Fibroblast of the aortic adventitia (primary cell): ENCODE data around the gene SPNS3. TPM values are rescaled to one million over a fixed set of nuclear protein-coding genes. Genes with fewer than 3 reads are reported as not detected.

Experiments
- DNase-seq: peaks from one replicate; pipeline ENCODE4 v3.0.0-alpha.2; 2010; ENCODE audit warnings: low read depth
- H3K4me3 ChIP-seq: 2 replicates; pipeline ENCODE4 v1.5.1; 2011; ENCODE audit warnings: low read depth, mild to moderate bottlenecking, control low read depth, low read length, moderate library complexity
- total RNA-seq: library from RNA; depleted of rRNA; stranded (reverse); fragments of >200 nt; gene quantifications from 2 replicates; pipeline ENCODE4 v1.2.3, GENCODE V29; 2012; ENCODE audit warnings: low replicate concordance
- TF ChIP-seq, protein P1 (sequence below): IDR thresholded peaks from 2 replicates; pipeline ENCODE4 v1.5.1; 2011; ENCODE audit warnings: mild to moderate bottlenecking, low read length, control low read depth, inconsistent platforms; ENCODE audit not compliant: insufficient read depth

Gene SPNS3
- total RNA-seq, 1 donor, result not detected

DNA sequence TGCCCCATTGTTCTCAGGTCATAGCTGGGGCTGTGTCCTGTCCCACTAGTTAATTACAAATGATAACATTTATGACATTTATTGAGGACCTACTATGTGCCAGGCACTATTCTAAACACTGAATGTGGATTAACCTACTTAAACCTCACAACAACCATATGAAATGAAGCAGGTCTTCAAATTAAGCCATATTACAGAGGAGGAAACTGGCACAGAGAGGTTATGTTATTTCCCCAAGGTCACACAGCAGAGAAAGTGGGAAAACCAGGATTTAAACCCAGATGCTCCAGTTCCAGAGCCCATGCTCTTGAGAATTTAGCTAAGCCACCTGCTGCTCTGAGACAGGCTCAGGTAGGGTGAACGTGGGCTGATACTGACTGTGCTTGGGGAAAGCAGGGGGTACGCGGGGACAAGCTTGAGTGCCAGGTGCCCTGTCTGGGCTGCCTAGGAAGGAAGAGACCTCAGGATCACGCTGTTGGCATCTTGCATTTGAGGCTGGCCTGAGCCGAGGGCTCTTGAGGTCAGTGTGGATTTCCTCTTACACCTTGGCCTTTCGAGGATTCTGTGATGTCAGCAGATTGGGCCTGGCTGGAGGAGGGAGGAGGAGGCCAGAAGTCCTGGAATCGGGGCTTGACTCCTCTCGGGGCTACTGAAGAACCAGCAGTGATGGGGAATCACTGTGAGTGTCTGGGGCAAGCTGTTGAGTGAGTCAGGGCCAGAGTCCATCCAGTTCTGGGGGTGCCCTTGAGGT lies 73.8 kb downstream of the SPNS3 start:
- no peak for DNase-seq
- TF ChIP-seq, protein P1, sequence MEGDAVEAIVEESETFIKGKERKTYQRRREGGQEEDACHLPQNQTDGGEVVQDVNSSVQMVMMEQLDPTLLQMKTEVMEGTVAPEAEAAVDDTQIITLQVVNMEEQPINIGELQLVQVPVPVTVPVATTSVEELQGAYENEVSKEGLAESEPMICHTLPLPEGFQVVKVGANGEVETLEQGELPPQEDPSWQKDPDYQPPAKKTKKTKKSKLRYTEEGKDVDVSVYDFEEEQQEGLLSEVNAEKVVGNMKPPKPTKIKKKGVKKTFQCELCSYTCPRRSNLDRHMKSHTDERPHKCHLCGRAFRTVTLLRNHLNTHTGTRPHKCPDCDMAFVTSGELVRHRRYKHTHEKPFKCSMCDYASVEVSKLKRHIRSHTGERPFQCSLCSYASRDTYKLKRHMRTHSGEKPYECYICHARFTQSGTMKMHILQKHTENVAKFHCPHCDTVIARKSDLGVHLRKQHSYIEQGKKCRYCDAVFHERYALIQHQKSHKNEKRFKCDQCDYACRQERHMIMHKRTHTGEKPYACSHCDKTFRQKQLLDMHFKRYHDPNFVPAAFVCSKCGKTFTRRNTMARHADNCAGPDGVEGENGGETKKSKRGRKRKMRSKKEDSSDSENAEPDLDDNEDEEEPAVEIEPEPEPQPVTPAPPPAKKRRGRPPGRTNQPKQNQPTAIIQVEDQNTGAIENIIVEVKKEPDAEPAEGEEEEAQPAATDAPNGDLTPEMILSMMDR, result no peak

DNA sequence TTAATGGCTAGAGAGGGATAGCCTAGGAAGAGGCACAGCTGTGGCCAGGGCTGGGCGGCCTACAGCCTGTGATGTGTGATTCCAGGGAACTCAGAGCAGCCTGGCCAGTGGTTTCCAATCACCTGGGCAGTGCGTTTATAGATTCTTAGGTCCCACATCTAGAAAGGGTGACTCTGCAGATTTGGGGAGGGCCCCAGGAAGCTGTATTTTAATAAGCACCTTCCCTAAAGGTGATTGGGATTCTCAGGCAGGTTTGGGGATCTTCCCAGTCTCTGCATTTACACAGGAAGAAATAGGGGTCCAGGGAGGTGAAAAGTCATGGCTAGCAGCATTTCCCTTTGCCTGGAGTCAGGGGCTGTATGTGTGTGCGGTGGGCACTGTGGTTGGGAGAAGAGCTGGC lies 74.5 kb downstream of the SPNS3 start:
- H3K4me3 ChIP-seq, result no peak overlapping the region
- no peak for DNase-seq
- TF ChIP-seq, protein P1, result no peak

More for the DNA sequence above, 73.8 kb downstream of the SPNS3 start:
- H3K4me3 ChIP-seq, result no peak overlapping the region

DNA sequence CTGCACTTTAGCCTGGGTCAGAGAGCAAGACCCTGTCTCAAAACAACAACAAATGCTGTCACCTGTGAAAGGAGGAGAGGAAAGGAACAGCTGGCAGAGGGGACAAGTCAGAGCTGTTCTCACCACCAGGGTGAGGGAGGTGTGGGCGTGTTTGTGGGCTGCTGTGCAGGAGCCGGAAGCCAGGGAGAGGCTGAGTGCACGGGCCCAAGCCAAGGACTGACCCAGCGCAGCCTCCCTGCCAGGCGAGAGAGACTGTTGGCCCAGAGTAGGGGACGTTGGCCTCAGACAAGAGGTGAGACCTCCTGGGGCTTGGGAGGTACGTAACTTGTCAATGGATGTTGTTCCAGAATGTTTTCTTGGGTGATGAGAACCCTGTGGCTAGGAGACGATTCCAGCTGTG lies 75.7 kb downstream of the SPNS3 start:
- TF ChIP-seq, protein P1, result no peak
- DNase-seq, result no peak
- H3K4me3 ChIP-seq, result no peak overlapping the region

DNA sequence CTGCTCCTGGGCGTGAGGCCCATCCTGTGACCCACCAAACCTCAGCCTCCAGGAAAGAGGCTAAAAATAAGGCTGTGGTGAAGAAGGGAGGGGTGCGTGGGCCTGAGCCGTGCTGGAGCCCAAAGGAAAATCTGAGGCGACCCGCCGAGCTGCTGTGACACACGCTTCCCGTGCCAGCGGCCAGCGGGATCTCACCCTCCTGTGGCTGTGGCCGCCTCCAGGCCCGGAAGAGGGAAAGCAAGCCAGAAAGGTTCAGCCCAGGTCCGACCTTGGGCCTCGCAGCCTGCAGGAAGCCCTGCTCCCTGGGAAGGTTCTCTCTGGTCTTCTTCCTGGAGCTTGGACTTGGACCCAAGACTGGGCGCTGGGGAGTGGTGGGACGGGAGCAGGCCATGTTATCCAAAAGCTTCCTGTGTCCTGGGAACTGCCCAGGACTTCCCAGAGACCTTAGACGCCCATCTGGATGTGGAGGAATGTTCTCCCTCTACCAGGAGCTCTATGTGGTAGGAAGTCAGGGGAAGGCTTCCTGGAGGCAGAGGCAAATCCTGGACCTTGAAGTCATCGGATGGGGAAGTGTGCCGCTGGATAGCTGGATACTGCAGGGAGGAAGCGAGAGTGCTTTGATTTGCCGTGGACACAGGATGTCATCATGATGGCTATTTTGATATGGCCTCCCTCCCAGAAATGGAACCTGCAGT lies 76.3 kb downstream of the SPNS3 start:
- DNase-seq, result no peak
- TF ChIP-seq, protein P1, result no peak
- H3K4me3 ChIP-seq, result no peak overlapping the region

DNA sequence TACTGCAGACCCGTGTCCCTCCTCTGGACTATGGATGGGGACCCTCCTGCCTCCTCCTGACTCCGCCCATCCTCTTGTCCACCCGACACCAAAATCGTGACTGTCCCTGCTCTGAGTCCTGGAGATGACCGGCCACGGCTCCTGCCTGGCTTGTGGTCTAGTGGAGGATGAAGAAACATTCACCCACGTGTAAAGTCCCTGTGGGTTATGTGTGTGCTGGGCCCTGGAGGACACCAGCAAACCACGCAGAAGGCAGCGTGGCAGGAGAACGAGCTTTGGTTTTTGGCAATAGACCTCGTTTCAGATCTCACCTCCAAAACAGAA lies 76.8 kb downstream of the SPNS3 start:
- H3K4me3 ChIP-seq, result no peak overlapping the region
- DNase-seq, result no peak
- TF ChIP-seq, protein P1, result no peak

DNA sequence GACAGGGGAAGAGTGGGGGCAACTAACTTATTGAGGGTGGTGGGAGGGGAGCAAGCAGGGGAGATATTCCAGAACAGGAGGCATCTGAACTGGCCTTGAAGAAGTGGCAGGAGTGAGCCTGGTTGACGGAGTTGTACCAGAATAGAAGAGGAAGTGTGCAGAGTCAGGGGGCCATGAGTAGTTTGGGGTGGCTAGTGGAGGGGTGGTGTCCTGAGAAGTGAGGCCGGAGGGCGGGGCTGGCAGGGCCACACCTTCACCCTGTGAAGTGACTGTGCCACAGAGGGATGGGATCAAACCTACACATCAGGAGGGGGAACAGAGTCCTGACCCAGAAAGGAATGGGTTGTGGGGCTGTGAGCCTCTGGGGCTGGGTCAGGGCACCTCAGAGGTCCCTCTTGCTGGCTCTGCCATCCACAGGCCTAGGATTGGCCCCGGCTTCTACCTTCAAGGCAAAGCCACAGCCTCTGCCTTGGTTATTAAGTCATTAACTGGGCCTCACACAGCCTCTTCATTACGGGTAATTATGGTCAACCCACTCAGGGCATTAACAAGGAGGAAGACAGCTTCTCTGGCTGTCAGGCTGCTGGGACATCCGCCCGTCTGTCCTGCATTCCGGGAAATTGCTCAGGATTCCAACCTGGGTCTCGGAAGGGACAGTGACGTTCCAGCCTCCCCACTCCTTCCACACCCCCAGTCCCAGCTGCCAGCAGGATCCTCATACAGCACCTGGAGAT lies 77.6 kb downstream of the SPNS3 start:
- TF ChIP-seq, protein P1, result no peak
- no peak for DNase-seq
- no peak overlapping the region for H3K4me3 ChIP-seq
